GM18951 (cell line): ENCODE data around the gene THEMIS.
"Not testable (repeated sequence)": the region's sequence is repeated elsewhere in the genome, so short reads cannot be mapped to it uniquely, and the experiment has no call there.

Source experiments
- POLR2A ChIP-seq: IDR thresholded peaks from 4 replicates; pipeline ENCODE4 v1.6.1; 2011; ENCODE audit warnings: mild to moderate bottlenecking; ENCODE audit not compliant: insufficient read length, insufficient read depth; ENCODE audit errors: extremely low read depth
- in situ Hi-C: fragments of 300-500 bp; cut with MboI; formaldehyde crosslinking; loops from one replicate; pipeline ENCODE4 v1.12.0; 2022; ENCODE audit warnings: low sequenced_read_pairs, mixed read lengths, inconsistent platforms; ENCODE audit not compliant: unreplicated experiment

Gene THEMIS

DNA sequence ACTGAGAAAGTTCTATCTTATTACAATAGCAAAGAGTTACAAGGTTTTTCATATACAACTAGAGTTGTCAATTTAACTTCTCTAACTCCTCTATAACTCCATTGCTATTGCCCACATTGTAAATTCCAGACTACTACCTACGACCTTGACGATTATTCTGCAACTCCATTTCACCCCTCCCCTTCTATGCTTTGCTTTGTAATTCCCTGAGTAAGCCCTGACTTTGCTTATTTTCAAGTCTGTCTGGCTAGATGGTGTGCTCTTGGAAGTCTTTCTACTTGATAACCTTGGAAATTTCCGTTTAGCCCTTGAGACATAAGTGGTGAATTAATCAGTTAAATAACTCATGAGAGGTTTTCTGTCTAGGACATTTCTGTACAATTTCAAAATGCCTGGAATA lies 162.4 kb downstream of the THEMIS start:
- no peak for TF ChIP-seq POLR2A
- in situ Hi-C loops: loop anchor here (25.0 kb wide), 2 partner anchors 599 to 999 kb away; no protein-coding TSS in a partner anchor

GRCh38 chr6:127737768-127738167 lies 163.1 kb downstream of the THEMIS start:
- TF ChIP-seq POLR2A: no peak
- in situ Hi-C loops: loop anchor here (25.0 kb wide), 2 partner anchors 600 to 1000 kb away; no protein-coding TSS in a partner anchor

- no peak for TF ChIP-seq POLR2A
- in situ Hi-C loops: loop anchor here (25.0 kb wide), 2 partner anchors 600 to 1000 kb away; no protein-coding TSS in a partner anchor
Measured at GRCh38 chr6:127737009-127737486, 163.8 kb downstream of the THEMIS start.

DNA sequence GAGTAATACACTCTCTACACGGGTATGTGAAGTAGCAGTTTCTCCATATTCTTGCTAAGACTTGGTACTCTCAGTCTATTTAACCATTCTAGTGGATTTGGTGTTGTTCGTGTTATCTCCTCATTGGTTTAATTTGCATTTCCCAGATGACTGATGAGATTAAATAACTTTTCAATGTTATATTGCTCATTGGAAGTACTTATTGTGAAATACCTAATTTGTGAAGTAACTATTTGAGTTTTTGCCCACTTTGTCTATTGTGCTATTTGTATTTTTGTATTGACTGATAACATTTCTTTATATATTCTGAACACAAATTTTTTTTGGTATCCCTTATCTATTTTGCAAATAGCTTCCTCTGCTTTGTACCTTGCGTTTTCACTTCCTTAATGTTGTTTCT lies 167.9 kb downstream of the THEMIS start:
- in situ Hi-C loops: loop anchor here (25.0 kb wide), 2 partner anchors 604 to 1004 kb away; no protein-coding TSS in a partner anchor
- no peak for TF ChIP-seq POLR2A

- in situ Hi-C loops: loop anchor here (25.0 kb wide), 2 partner anchors 610 to 1010 kb away; no protein-coding TSS in a partner anchor
- TF ChIP-seq POLR2A: no peak
Measured at GRCh38 chr6:127727260-127727953, 173.5 kb downstream of the THEMIS start.

DNA sequence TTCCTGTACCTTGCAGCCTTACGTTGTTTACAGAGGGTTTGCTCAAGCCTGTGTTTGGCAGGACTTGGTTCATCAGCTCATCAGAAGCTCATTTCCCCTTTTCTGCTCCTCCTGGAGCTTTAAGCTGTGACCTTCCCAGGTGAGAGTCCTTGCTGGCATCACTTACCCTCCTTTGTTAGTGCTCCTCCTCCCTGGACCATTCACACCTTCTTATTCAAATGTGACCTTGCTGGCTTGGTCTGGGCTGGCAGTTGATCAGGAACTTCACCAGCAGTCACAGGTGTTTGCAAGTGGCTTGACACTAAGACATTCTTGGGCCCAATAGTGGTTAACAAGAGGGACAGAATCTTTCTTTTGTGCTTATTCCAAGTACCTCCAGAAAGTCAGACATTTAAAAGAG lies 175.0 kb downstream of the THEMIS start:
- in situ Hi-C loops: loop anchor here (25.0 kb wide), 2 partner anchors 611 to 1011 kb away; no protein-coding TSS in a partner anchor
- TF ChIP-seq POLR2A: no peak

DNA sequence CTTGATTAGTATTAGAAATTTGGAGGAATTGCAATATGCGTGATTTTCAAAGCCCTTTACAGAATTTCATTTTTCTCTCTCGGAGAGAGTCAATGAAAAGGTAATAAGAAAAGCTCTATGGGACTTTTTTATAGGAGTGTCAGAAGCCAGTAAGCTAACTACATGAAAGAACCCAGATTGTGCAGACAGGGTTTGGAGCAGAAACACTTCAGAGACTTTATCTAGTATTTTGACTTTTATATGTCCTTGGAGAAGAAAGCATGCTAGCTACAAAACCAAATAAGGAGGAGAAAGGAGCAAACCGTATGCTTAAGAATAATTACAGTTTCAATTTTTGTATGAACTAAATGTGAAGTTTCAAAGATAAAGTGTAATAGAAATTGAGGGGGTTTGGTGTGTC lies 182.2 kb downstream of the THEMIS start:
- TF ChIP-seq POLR2A: no peak
- in situ Hi-C loops: no loop called here

DNA sequence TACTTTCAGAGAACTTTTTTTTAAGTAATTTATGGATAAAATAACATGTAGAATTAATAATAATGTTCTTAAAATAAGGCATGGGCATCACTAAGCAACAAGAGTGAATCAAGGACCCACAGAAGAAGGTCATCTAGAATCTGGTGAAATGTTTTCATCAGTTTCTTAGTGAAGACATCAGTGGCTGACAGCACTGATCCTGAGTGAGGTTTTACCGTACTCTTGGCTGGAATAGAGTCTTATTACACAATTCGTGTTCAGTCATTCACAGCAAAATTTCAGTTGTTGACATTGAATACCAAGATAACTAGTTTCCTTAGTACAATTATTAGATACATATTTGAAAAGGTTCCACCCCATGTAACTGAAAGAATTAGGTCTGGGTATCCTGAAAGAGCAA lies 183.5 kb downstream of the THEMIS start:
- in situ Hi-C loops: no loop called here

GRCh38 chr6:127716465-127716864 lies 184.4 kb downstream of the THEMIS start:
- in situ Hi-C loops: no loop called here
- no peak for TF ChIP-seq POLR2A

More for the DNA sequence above, 183.5 kb downstream of the THEMIS start:
- no peak for TF ChIP-seq POLR2A

GRCh38 chr6:127710668-127711067 lies 190.2 kb downstream of the THEMIS start:
- TF ChIP-seq POLR2A: no peak
- in situ Hi-C loops: no loop called here

- no peak for TF ChIP-seq POLR2A
Measured at GRCh38 chr6:127706216-127706615, 194.6 kb downstream of the THEMIS start.

DNA sequence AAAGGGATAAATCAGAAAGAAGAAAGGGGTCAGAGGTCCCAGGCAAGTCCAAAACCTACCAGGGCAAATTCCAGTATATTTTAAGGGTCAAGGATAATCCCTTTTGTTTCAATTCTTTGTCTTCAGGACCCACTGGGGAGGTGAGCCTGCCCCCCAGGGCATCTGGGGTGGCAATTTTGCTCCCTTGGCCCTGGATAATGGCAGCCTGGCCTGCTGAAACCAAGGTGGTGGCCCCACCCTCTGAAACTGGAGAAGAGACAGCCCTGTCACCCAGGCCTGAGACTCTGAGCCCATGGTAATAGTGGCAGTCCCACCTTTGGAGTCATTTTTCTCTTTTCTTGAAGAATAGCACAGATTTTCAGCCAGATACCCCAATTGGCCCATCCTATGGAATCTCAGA lies 205.8 kb downstream of the THEMIS start:
- in situ Hi-C loops: no loop called here
- TF ChIP-seq POLR2A: no peak

More at GRCh38 chr6:127706216-127706615, 194.6 kb downstream of the THEMIS start:
- in situ Hi-C loops: no loop called here

- no peak for TF ChIP-seq POLR2A
- in situ Hi-C loops: no loop called here
Measured at GRCh38 chr6:127691146-127691545, 209.7 kb downstream of the THEMIS start.

- no peak for TF ChIP-seq POLR2A
- in situ Hi-C loops: no loop called here
Measured at GRCh38 chr6:127690588-127690987, 210.3 kb downstream of the THEMIS start.

DNA sequence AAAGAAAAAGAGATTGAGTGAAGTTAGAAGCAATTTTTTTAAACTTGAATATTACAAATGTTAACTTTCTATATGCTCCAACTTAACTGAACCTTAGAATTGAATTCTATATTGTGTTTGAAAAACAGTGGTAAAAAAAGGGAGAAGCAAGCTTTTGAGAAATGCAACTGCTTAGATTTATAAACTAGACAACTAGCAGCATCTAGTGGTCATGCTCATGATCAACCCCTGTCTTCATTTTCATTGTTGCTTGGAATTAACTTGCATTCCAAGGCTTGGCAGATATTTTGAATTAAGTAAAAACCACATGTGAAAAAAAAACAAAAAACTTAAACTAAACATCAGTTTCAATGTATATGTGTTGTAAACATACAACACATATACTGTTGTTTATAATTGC lies 210.8 kb downstream of the THEMIS start:
- in situ Hi-C loops: no loop called here
- no peak for TF ChIP-seq POLR2A

- in situ Hi-C loops: not testable (repeated sequence)
Measured at GRCh38 chr6:127687490-127687889, 213.4 kb downstream of the THEMIS start.
